DMS53 (cell line): ENCODE measurements around the gene TTC19.
"Not testable (repeated sequence)": the region's sequence is repeated elsewhere in the genome, so short reads cannot be mapped to it uniquely, and the experiment has no call there.

Experiments used
- DNase-seq: peaks from one replicate; lab custom pipeline; 2025; lab: John Stamatoyannopoulos, UW

Gene TTC19

GRCh38 chr17:15972497-15972951 lies 27.1 kb upstream of the TTC19 start:
- no peak for DNase-seq

DNA sequence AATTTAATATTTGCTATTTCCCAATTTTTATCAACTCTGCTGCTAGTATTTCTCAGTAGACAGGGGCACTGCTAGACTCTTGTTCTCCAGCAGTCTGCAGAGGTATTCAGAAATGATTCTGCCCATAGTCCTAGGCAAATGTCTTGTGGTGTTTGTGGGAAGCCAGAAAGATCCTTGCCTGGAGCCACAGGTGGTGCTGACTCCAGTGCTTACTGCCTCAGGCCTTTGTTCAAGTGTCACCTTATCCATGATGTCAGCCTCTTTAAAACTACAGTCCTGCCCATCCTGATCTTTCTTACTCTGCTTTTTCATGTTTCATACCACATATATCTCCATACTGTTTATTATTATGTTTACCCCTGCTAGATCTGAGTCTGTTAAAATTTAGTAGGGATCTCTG lies 26.6 kb upstream of the TTC19 start:
- DNase-seq, result no peak

GRCh38 chr17:15973834-15974233 lies 25.8 kb upstream of the TTC19 start:
- DNase-seq, result no peak

- DNase-seq, result no peak
Measured at GRCh38 chr17:15977894-15978293, 21.7 kb upstream of the TTC19 start.

- no peak for DNase-seq
Measured at GRCh38 chr17:15978606-15979005, 21.0 kb upstream of the TTC19 start.

GRCh38 chr17:15979013-15979412 lies 20.6 kb upstream of the TTC19 start:
- DNase-seq, result not testable (repeated sequence)

DNA sequence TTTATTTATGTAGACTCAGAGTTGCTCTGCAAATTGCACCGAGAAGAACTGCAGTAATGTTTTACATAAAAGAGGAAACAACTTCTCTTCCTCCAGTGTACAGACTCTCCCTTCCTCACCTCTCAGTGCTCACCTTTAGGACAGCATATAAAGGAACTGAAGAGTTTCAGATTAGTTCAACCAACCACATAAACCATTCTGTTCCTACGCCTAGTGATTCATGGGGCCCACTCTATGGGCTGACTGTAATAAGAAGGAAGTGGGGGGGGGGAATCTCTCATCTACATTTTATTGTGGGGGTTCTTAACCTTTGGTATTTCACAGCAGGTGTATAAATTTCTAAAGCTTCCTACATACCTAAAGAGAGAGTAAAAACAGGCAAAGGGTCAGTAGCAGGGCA lies 18.4 kb upstream of the TTC19 start:
- DNase-seq, result no peak

GRCh38 chr17:15981646-15982580 lies 17.7 kb upstream of the TTC19 start:
- no peak for DNase-seq

- no peak for DNase-seq
Measured at GRCh38 chr17:15996322-15996721, 3.3 kb upstream of the TTC19 start.

DNA sequence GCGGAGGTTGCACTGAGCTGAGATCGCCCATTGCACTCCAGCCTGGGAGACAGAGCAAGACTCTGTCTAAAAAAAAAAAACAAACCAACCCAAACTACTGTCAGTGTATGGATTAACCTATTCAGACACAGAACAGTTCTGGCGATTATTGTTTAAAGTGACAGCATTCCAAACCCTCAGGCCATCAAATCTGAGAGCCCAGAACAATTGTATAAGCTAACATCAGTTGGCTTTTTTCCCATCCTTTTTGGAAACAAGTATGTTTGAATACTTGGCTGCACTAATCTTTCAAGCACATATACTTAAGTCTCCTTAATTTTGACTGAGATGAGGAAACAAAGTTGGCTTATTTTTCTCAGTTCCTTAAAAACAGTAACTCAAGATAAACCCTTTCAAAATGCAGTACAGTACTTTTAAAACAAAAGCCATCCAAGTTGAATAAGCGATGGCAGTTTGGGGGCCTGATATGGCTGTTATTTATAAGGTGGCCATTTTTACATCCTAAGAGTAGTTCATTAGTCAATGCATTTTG lies 1.5 kb upstream of the TTC19 start:
- DNase-seq, result no peak

GRCh38 chr17:15999974-16000827 lies 577 bp downstream of the TTC19 start:
- DNase-seq, result peak; percentile 78

GRCh38 chr17:16001226-16001897 lies 1.7 kb downstream of the TTC19 start:
- DNase-seq, result no peak

DNA sequence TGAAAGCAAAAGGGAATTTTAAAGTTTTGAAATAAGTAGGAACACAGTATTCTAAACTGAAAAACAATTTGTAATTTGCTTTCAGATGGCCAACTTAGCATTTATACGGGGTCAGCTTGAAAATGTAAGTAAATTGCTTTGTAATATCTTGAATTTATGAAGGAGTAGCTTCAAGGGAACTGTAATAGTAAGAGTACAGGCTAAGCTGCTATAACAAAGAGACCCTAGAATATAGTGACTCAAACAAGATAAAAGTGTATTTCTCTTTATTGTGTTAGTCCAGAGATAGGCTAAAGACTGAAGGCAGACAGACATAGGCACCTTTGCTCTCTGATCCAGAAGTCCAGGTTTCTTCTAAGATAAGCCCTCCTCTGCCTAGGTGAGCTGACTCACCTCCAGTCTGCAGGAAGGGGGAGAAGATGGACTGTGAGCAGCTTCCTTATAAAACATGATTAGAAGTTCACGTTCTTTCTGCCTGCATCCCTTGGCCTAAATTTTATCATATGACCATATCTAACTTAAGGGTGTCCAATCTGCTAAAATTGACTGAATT lies 3.2 kb downstream of the TTC19 start:
- DNase-seq, result no peak

GRCh38 chr17:16003841-16004240 lies 4.2 kb downstream of the TTC19 start:
- no peak for DNase-seq

GRCh38 chr17:16005636-16006035 lies 6.0 kb downstream of the TTC19 start:
- no peak for DNase-seq

DNA sequence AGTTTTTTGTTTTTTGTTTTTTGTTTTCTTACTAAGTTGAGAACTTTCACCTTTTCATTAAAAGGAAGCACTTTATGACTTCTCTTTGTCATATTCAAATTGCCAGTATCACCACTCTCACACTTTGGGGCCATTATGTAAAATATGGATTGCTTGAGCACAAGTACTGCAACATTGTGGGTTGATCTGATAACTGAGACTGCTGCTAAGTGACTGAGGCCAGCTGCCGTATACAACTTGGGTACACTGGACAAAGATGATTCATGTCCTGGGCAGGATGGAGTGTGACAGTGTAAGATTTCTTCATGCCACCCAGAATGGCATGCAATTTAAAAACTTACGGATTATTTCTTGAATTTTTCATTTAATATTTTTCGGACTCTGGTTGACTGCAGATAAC lies 7.8 kb downstream of the TTC19 start:
- no peak for DNase-seq

DNA sequence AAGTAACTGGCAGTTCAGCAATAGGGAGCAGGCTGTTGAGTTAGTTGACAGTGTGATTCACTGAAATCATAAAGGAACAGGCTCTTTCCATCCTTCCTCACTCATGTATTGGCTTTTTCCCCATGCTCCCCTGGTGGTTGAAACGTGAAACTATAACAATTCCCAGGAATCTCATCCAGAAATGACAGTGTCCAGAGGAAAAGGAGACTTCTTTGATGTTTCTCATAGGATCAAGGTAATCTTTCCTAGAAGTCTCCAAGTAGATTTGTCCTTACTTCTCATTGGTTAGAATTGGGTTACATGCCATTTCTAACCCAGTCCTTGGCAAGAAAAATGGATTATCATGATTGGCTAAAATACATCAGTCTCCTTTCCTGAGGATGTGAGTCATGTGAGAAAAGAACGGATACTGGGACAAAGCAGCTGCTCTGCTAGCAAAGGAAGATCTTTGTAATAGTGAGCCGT lies 14.4 kb downstream of the TTC19 start:
- DNase-seq, result peak; percentile 63

GRCh38 chr17:16019347-16019746 lies 19.7 kb downstream of the TTC19 start:
- DNase-seq, result no peak

DNA sequence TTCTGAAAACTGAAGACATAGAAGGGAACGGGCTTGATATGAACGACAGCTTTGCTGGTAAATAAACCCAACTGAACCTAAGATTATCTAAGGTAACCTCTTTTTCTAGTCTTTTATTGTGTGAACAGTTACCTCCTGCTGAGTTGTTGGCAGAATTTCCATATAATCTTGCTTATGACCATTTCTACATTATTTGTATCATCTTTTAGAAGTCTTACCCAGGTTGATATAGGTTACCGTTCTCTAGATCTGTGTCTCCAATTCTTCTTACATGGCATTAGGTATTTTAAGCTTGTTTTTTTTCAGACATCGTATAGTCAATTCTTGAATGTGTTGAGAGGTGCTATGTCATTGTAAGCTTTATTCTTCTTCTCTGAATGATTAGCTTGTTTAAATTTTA lies 24.3 kb downstream of the TTC19 start:
- DNase-seq, result no peak

DNA sequence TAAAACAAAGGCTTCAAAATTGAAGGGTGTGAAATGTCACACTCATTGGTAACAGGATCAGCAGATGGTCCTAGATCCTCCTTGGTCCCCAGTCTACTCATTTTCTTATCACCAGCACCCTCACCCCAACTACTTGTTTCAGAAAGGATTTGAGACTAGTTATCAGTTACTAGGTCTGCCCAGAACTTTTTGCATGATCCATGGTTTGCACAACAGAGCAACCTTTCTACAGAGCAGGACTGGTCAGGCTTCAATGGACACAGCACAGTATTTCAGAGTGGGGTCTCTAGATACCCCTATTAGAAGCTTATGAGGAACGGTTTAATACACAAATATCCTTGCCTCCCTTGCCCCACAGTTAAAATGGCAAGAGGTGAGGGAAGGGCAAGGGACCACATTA lies 25.6 kb downstream of the TTC19 start:
- no peak for DNase-seq

DNA sequence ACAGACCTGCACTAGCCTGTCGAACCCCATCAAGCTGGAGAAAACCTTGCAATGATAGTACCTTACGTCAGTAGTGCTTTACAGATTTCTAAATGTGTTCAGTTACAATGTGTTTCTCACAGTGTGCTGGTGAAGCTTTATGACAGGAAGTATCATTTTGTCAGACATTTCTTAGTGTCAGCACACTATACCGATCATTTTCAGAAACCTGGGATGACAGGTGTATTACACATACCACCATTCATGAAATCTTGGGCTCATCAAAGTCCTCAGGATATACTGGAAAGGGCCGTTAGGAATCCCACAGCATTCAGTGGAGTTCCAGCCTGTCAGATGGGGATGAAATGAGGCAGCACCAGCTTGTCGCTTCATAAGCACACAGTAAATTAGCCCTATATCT lies 27.3 kb downstream of the TTC19 start:
- DNase-seq, result no peak
